Right cardiac atrium (tissue), 5 donors: ENCODE measurements around the gene AMPD3. TPM values are rescaled to one million over a fixed set of nuclear protein-coding genes. Genes with fewer than 3 reads are reported as not detected.
"Not testable (repeated sequence)": the region's sequence is repeated elsewhere in the genome, so short reads cannot be mapped to it uniquely, and the experiment has no call there.

Experiments
- ATAC-seq, 2 donors: fragments of 200-7000 bp; cut with Tn5 transposase; one replicate each; pipeline versions ENCODE4 v1.8.0 to v1.9.1; 2020; ENCODE audit warnings: moderate library complexity in 2 of 2, mild to moderate bottlenecking in 1 of 2
- DNase-seq, 3 donors: peaks; one replicate each; pipeline ENCODE4 v3.0.0-alpha.2; 2020
- H3K27ac ChIP-seq: one replicate; pipeline ENCODE4 v1.5.1; 2013; ENCODE audit warnings: mild to moderate bottlenecking, low read length, control low read depth, moderate library complexity
- H3K27me3 ChIP-seq: one replicate; pipeline ENCODE4 v1.6.1; 2013; ENCODE audit not compliant: control insufficient read depth, insufficient read depth
- H3K4me1 ChIP-seq: one replicate; pipeline ENCODE4 v1.6.1; 2013; ENCODE audit warnings: low read length; ENCODE audit not compliant: control insufficient read depth, insufficient read depth
- H3K4me3 ChIP-seq: one replicate; pipeline ENCODE4 v1.5.1; 2013; ENCODE audit warnings: low read length, control low read depth
- H3K9me3 ChIP-seq: one replicate; pipeline ENCODE4 v1.6.1; 2013; ENCODE audit warnings: low read length; ENCODE audit not compliant: control insufficient read depth
- WGBS: extraction: QIAGEN DNeasy Blood & Tissue Kit; methylation state at CpG from one replicate; pipeline ENCODE4 v1.1.7; 2013; 5-methylcytosine and 5-hydroxymethylcytosine counted together
- intact Hi-C, 4 donors: fragments of 100-400 bp; cut with DNase I; formaldehyde crosslinking; loops; one replicate each; pipeline versions ENCODE4 v1.11.0 to v1.14.0; 2022 to 2023
- polyA plus RNA-seq: library from polyadenylated mRNA; stranded (reverse); fragments of 200-250 nt; gene quantifications from one replicate; pipeline ENCODE4 v1.2.3, GENCODE V29; 2013
- total RNA-seq, 4 donors: library from RNA; stranded (reverse); fragmentation: NEBNext Ultra II Directional; extraction: Animal tissue kit (Norgen Biotek cat#: 25700); gene quantifications; one replicate each; pipeline ENCODE4 v1.2.1, GENCODE V29; 2021
- donor health status: healthy with polysubstance abuse.
- donor health status: DM: no; HTN: yes; CAD: no.
- donor health status: DM: no; HTN: no; CAD: no.
- donor health status: DM: no; HTN: yes; CAD: no; lungs with severe emphysema.
- donor health status: DM: yes; HTN: yes; CAD: no.

AMPD3 gene
- total and polyA plus RNA-seq, 5 donors: 3.5 to 10.8 (median 7.6) TPM

DNA sequence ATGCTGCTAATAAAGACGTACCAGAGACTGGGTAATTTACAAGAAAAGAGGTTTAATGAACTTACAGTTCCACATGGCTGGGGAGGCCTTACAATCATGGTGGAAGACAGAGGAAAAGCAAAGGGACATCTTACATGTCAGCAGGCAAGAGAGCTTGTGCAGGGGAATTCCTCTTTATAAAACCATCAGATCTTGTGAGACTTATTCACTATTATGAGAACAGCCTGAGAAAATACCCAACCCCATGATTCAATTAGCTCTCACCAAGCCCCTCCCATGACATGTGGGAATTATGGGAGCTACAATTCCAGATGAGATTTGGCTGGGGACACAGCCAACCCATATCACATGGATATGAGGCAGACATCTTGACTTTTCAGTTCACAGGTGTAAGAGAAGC is 18.4 kb upstream of the AMPD3 start:
- H3K27ac ChIP-seq, DNase-seq, H3K27me3 ChIP-seq, H3K9me3 ChIP-seq, intact Hi-C loops, ATAC-seq, H3K4me1 ChIP-seq, H3K4me3 ChIP-seq: not testable (repeated sequence)
- 58% methylated on average over 1 of the region's 1 CpG for WGBS

DNA sequence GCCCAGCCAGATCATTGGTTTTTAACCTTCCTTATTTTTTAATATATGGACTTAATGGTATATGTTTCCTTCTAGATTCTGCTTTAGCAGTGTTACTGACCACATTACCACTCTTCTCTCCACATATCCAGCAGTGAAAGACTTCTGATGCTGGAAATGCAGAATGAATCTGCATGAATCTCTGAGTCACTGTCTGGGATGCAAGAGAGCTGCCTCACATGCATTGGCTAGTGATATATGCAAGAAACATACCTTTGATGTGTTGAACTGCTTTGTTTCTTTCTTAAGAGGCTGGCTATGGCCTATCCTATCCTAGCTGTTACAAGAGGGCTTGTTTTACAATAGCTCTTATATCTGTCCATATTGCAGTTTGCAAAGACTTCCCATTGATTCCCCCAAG is 16.6 kb upstream of the AMPD3 start:
- Histone ChIP-seq H3K9me3 (no peaks in the 10 kb centered on the region), H3K4me3 (no peak overlapping the region), H3K27ac (no peak overlapping the region), H3K4me1 (no peaks in the 10 kb centered on the region), H3K27me3 (no peaks in the 10 kb centered on the region)
- ATAC-seq: no peak
- intact Hi-C loops: no loop called here
- DNase-seq: no peak

DNA sequence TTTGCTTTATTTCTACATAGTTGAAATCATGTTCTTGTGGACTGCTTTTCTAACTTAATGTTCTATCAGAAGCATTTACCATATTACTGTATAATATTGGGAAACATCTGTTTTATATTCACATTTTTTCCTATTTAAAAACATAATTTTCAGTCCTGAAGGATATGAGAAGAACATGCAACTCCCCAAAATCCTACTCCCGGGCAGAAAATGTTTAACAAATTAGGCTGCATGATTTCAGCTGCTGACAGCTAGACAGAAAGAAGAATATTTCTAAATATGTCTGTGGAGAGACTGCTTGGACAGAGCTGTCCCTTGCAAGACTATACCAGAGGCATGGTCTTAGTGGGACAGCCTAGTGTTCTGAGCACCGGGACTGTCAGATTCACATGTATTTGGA is 15.7 kb upstream of the AMPD3 start:
- intact Hi-C loops: no loop called here
- ATAC-seq: no peak
- H3K27ac ChIP-seq: no peak overlapping the region
- no peaks in the 10 kb centered on the region for H3K4me1 ChIP-seq
- no peak overlapping the region for H3K4me3 ChIP-seq
- WGBS: 86% methylated on average over 2 of the region's 2 CpGs
- DNase-seq: no peak
- no peaks in the 10 kb centered on the region for H3K9me3 ChIP-seq
- no peaks in the 10 kb centered on the region for H3K27me3 ChIP-seq

DNA sequence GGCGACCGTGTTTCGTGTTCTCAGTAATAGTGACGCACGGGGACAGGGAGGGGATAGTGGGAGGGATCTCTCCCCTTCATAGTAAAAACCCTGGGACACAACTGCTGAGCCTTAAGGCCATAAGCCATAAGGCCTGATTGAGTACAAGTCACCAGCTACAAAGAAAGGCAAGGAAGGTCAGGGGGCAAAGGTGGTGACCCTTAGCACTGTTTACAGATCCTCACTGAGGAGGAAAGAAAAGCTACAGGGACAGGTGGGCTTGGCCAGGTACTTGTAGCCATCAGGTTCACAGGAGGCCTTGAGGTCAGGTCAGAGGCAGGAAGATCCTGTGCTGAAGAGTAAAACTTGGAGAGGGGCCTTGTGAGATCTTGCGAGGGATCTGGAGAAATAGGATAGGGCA is 15.1 kb upstream of the AMPD3 start:
- intact Hi-C loops: no loop called here
- H3K27ac ChIP-seq: no peak overlapping the region
- 93% methylated on average over 6 of the region's 6 CpGs for WGBS
- H3K4me3 ChIP-seq: no peak overlapping the region
- H3K9me3 ChIP-seq: no peaks in the 10 kb centered on the region
- H3K27me3 ChIP-seq: no peaks in the 10 kb centered on the region
- DNase-seq (no peak), ATAC-seq (no peak)
- no peaks in the 10 kb centered on the region for H3K4me1 ChIP-seq

DNA sequence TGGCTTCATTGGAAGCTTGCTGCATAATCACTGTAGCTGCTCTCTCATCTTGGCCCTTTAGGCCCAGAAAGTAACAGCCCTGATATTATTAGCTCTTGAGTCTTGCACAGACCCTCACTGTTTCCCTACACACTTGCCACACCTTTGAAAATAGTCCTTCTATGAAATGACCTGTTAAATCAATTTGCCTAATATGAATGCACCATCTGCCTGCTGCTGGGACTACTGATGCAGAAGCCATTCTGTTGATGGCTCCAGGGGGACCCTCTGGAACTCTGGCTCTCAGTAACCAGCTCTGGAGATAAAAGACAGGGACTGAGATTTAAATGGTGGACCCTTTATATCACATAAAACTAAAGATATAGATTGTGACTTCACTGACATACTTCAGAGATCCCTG is 14.7 kb upstream of the AMPD3 start:
- no peak overlapping the region for H3K4me3 ChIP-seq
- intact Hi-C loops: no loop called here
- H3K27ac ChIP-seq: no peak overlapping the region
- no peak for DNase-seq
- H3K4me1 ChIP-seq: no peaks in the 10 kb centered on the region
- ATAC-seq: no peak
- H3K27me3 ChIP-seq: no peaks in the 10 kb centered on the region
- H3K9me3 ChIP-seq: no peaks in the 10 kb centered on the region

DNA sequence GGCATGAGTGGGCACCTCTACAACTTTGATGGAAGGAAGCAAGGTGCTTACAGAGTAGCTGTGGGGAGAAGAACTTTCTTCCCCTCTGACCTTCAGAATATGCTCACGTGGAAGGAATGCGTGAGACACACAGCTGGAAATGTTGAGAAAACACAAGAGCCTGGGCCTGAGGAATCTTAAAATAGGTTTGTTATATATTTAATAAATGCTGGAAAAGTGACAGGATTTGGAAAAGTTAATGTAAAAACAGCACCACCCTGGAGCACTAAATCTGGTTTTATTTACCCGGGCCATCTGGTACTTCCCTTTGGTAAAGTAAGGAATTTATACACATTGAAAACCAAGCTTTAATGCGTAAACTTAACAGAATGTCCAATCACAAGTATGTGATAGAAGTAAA is 14.0 kb upstream of the AMPD3 start:
- Histone ChIP-seq H3K9me3 (no peaks in the 10 kb centered on the region), H3K27ac (no peak overlapping the region), H3K4me1 (no peaks in the 10 kb centered on the region), H3K4me3 (no peak overlapping the region), H3K27me3 (no peaks in the 10 kb centered on the region)
- 99% methylated on average over 4 of the region's 4 CpGs for WGBS
- no peak for DNase-seq
- intact Hi-C loops: no loop called here
- no peak for ATAC-seq

DNA sequence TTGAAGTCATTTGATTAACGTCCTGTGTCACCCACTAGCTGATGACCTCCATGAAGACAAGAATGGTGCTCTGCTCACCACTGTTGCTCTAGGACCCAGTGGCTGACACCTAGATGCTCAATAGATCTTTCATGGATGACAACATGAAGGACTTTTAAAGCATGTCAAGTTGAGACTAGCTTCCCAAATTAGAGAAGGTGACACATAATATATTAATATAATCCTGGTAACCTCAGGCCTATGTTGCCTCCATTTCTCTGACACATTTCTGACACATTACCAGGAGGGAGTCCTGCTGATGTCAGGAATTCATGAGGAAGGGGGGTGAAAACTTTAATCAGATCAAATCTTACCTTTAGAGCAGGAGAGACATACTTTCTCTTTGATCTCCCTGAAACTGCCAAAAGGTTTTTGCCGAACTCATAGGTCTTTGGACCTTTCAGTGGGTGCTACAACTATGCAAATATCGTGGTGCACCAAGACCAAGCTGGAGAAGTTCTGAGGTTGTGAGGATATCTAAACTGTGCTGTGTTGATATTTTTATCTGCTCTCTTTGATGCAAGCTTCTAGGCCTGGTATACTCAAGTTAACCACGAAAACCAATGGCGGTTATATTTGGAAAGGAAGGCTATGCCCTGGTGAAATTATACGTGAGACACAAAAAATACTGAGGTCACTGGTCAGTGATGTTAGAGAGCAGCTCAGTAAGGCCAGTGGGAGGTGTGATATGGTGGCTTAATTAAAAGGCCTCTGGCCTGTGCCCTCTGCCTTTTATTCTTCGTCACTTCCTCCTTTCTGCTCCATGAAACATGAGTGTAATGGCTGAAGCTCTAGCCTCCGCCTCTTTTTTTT is 13.2 kb upstream of the AMPD3 start:
- H3K27me3 ChIP-seq: no peaks in the 10 kb centered on the region
- WGBS: 87% methylated on average over 8 of the region's 8 CpGs
- H3K27ac ChIP-seq: no peak overlapping the region
- no peak for ATAC-seq
- H3K9me3 ChIP-seq: no peaks in the 10 kb centered on the region
- no peak for DNase-seq
- no peak overlapping the region for H3K4me3 ChIP-seq
- intact Hi-C loops: no loop called here
- H3K4me1 ChIP-seq: no peaks in the 10 kb centered on the region

DNA sequence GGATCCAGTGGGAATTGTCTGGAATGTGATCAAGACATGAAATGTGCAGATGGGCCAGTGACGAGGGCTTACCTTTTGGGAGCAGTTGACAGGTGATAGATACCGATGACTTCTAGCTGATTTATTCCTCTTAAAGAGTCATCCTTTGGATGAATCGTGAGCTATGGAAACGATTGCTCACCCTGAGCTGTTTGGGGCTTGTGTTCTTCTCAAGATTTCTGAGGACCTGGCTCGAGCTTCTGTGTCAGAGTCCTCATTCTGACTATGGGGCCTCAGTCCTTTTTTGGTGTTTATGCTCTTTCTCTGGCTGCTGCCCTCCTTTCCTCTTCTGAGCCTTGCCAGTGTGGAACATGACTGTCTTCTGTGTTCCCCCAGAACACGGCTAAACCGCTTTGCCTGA is 11.9 kb upstream of the AMPD3 start:
- ATAC-seq (no peak), DNase-seq (no peak)
- no peak overlapping the region for H3K27ac ChIP-seq
- H3K27me3 ChIP-seq: no peaks in the 10 kb centered on the region
- H3K4me3 ChIP-seq: no peak overlapping the region
- intact Hi-C loops: no loop called here
- no peaks in the 10 kb centered on the region for H3K9me3 ChIP-seq
- no peaks in the 10 kb centered on the region for H3K4me1 ChIP-seq
- WGBS: 94% methylated on average over 7 of the region's 7 CpGs

DNA sequence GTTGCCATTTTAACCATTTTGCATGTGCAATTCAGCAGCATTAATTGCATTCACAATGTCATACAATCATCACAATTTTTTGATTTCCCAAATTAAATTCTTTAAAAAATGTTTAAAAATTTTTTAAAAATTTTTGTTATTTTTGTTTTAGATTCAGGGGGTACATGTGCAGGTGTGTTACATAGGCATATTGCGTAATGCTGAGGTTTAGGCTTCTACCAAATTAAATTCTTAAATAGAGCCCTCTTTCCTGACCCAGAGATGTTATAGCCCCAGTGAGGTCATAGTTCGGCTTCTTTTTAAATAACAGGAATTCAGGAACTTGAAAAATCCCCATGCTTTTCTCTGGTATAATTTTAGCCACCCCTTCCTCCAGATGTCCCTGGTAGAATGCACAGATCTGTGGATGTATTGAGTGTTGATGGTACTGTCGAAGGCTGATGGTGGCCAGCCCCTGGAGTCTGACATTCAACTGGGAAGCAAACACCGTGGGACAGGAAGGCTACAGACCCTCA is 11.3 kb upstream of the AMPD3 start:
- no peak overlapping the region for H3K27ac ChIP-seq
- 77% methylated on average over 4 of the region's 4 CpGs for WGBS
- no peaks in the 10 kb centered on the region for H3K4me1 ChIP-seq
- intact Hi-C loops: no loop called here
- no peaks in the 10 kb centered on the region for H3K27me3 ChIP-seq
- no peak for DNase-seq
- H3K9me3 ChIP-seq: no peaks in the 10 kb centered on the region
- ATAC-seq: no peak
- H3K4me3 ChIP-seq: no peak overlapping the region

DNA sequence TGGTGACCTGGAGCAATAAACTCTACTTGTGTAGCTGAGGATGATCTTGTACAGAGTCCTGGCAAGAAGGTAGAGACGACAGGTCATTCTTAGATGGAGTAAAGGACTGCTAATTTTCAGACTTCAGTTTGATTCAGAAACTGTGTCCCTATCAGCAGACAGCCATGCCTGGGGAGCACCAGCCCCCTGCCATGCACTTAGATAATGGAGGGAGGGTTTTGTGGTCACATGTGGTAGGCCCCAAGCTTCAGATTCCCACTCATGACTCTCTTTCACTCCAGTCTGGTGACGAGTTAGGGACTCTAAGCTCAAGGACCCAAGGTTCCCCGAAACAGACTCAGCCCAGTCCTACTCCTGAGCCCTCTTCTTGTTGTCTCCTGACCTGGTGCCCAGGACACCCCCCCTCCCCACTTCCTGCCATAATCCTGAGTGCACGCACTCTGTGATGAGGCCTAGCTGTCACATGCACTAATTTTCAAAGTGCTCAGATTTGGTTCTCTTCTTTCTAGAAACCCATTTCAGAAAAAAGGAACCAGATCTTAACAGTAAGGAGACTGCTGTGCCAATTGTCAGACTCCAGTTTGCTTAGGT is 10.2 kb upstream of the AMPD3 start:
- Histone ChIP-seq H3K9me3 (no peaks in the 10 kb centered on the region), H3K27me3 (no peaks in the 10 kb centered on the region), H3K4me3 (no peak overlapping the region), H3K27ac (no peak overlapping the region), H3K4me1 (no peaks in the 10 kb centered on the region)
- ATAC-seq (no peak), DNase-seq (no peak)
- intact Hi-C loops: no loop called here
- WGBS: 82% methylated on average over 4 of the region's 4 CpGs

DNA sequence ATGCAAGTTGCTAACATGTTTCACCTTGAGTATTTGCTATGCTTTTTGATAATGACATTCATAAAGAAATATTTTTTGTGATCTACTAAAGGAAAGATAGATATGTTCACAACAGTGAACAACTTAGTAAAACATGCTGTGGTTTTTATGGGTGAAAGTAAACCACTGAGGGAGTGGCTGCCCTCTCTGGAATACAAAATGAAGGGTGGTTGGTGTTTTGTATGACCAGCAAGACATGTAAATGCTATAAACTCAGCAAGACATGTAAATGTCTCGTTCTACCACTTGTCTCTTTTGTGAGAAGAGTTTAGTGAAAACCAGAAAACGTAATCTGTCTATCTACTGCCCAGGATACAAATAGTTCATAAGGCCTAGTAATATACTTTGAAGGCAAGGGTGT is 7.6 kb upstream of the AMPD3 start:
- ATAC-seq (no peak), DNase-seq (no peak)
- no peaks in the 10 kb centered on the region for H3K27me3 ChIP-seq
- no peaks in the 10 kb centered on the region for H3K9me3 ChIP-seq
- no peak overlapping the region for H3K4me3 ChIP-seq
- 94% methylated on average over 2 of the region's 2 CpGs for WGBS
- peaks cover 4% of the 10 kb centered on the region for H3K4me1 ChIP-seq
- H3K27ac ChIP-seq: no peak overlapping the region
- intact Hi-C loops: no loop called here
